Suprapubic skin (tissue), 4 donors: ENCODE measurements around the gene LMAN1L. TPM values are rescaled to one million over a fixed set of nuclear protein-coding genes. Genes with fewer than 3 reads are reported as not detected.

Experiments used
- DNase-seq, 2 donors: peaks; one replicate each; pipeline ENCODE4 v3.0.0-alpha.2; 2019; ENCODE audit warnings: low spot score in 2 of 2
- H3K27ac ChIP-seq: fragments of 200-600 bp; sonication (generic); one replicate; pipeline ENCODE4 v1.5.1; 2019
- H3K27me3 ChIP-seq: fragments of 200-600 bp; sonication (generic); one replicate; pipeline ENCODE4 v1.5.1; 2019
- H3K36me3 ChIP-seq: fragments of 200-600 bp; sonication (generic); one replicate; pipeline ENCODE4 v1.5.1; 2019
- H3K4me1 ChIP-seq: fragments of 200-600 bp; sonication (generic); one replicate; pipeline ENCODE4 v1.5.1; 2019
- H3K4me3 ChIP-seq: fragments of 200-600 bp; sonication (generic); one replicate; pipeline ENCODE4 v1.5.1; 2019; ENCODE audit warnings: mild to moderate bottlenecking
- H3K9me3 ChIP-seq: fragments of 200-600 bp; sonication (generic); one replicate; pipeline ENCODE4 v1.5.1; 2019
- CTCF ChIP-seq, 2 donors: fragments of 200-600 bp in 1 of 2; fragments of 450-650 bp in 1 of 2; sonication (generic) in 1 of 2; IDR thresholded peaks; one replicate each; pipeline ENCODE4 v1.5.1; 2016 to 2019; ENCODE audit warnings: antibody characterized with exemption in 2 of 2, mild to moderate bottlenecking in 1 of 2, moderate library complexity in 1 of 2
- EP300 ChIP-seq: sonication (generic); formaldehyde crosslinking; IDR thresholded peaks from one replicate; pipeline ENCODE4 v1.6.1; 2017; ENCODE audit warnings: antibody characterized with exemption
- POLR2A ChIP-seq, 2 donors: fragments of 450-650 bp; IDR thresholded peaks; one replicate each; pipeline ENCODE4 v1.6.1; 2017; ENCODE audit warnings: antibody characterized with exemption in 2 of 2, mild to moderate bottlenecking in 2 of 2, moderate library complexity in 2 of 2
- POLR2AphosphoS5 ChIP-seq, 3 donors: sonication (generic); formaldehyde crosslinking; IDR thresholded peaks; one replicate each; pipeline ENCODE4 v1.6.1; 2017; ENCODE audit warnings: antibody characterized with exemption in 3 of 3
- WGBS: methylation state at CpG from one replicate; pipeline ENCODE4 v1.1.5; 2018; 5-methylcytosine and 5-hydroxymethylcytosine counted together
- total RNA-seq, 4 donors: library from RNA; depleted of rRNA; stranded (reverse); fragments of >200 nt; gene quantifications; one replicate each; pipeline ENCODE4 v1.1.0, GENCODE V29; 2016

LMAN1L gene
- total RNA-seq, 4 donors from 2014 or later: 0.42 TPM; not detected in 3

- TF ChIP-seq EP300 (no peak), POLR2A (IDR thresholded peaks at IDR 0.05) (no peak), CTCF (IDR thresholded peaks at IDR 0.05) (no peak), POLR2AphosphoS5 (IDR thresholded peaks at IDR 0.05) (no peak)
- 41% methylated on average over 5 of the region's 7 CpGs for WGBS
- H3K36me3 ChIP-seq: no peaks in the 10 kb centered on the region
- H3K27me3 ChIP-seq: no peaks in the 10 kb centered on the region
- peak overlapping the region; percentile 0 for H3K4me3 ChIP-seq
- H3K9me3 ChIP-seq: no peaks in the 10 kb centered on the region
- no peak for DNase-seq
- peaks cover 93% of the 10 kb centered on the region for H3K4me1 ChIP-seq
- H3K27ac ChIP-seq: peak overlapping the region; percentile 71
Measured at GRCh38 chr15:74786551-74787165, 26.0 kb upstream of the LMAN1L start.

GRCh38 chr15:74787251-74788041 is 25.2 kb upstream of the LMAN1L start:
- TF ChIP-seq POLR2AphosphoS5 (IDR thresholded peaks at IDR 0.05) (no peak), CTCF (IDR thresholded peaks at IDR 0.05) (peak; percentile 9 to 39)
- H3K9me3 ChIP-seq: no peaks in the 10 kb centered on the region
- H3K27me3 ChIP-seq: no peaks in the 10 kb centered on the region
- H3K36me3 ChIP-seq: no peaks in the 10 kb centered on the region
- peak overlapping the region; percentile 71 for H3K27ac ChIP-seq
- 40% methylated on average over 11 of the region's 13 CpGs for WGBS
- peak overlapping the region; percentile 0 for H3K4me3 ChIP-seq
- H3K4me1 ChIP-seq: peaks cover 96% of the 10 kb centered on the region
- no peak for DNase-seq

- H3K9me3 ChIP-seq: no peaks in the 10 kb centered on the region
- no peak overlapping the region for H3K4me3 ChIP-seq
- 47% methylated on average over 7 of the region's 7 CpGs for WGBS
- no peak for DNase-seq
- peak overlapping the region; percentile 71 for H3K27ac ChIP-seq
- peaks cover 96% of the 10 kb centered on the region for H3K4me1 ChIP-seq
- no peak for TF ChIP-seq POLR2A (IDR thresholded peaks at IDR 0.05)
- no peak for TF ChIP-seq CTCF (IDR thresholded peaks at IDR 0.05)
- no peak for TF ChIP-seq EP300
- no peak for TF ChIP-seq POLR2AphosphoS5 (IDR thresholded peaks at IDR 0.05)
- H3K27me3 ChIP-seq: no peaks in the 10 kb centered on the region
- H3K36me3 ChIP-seq: no peaks in the 10 kb centered on the region
Measured at GRCh38 chr15:74788042-74788682, 24.5 kb upstream of the LMAN1L start.

- 61% methylated on average over 9 of the region's 9 CpGs for WGBS
- TF ChIP-seq POLR2A (IDR thresholded peaks at IDR 0.05): no peak
- TF ChIP-seq POLR2AphosphoS5 (IDR thresholded peaks at IDR 0.05): no peak
- no peak for TF ChIP-seq CTCF (IDR thresholded peaks at IDR 0.05)
- TF ChIP-seq EP300: no peak
- no peak for DNase-seq
- peaks cover 96% of the 10 kb centered on the region for H3K4me1 ChIP-seq
- no peaks in the 10 kb centered on the region for H3K9me3 ChIP-seq
- H3K4me3 ChIP-seq: peak overlapping the region; percentile 17
- H3K36me3 ChIP-seq: no peaks in the 10 kb centered on the region
- no peaks in the 10 kb centered on the region for H3K27me3 ChIP-seq
- H3K27ac ChIP-seq: peak overlapping the region; percentile 71
Measured at GRCh38 chr15:74788683-74789151, 23.9 kb upstream of the LMAN1L start.

- no peak for DNase-seq
- Histone ChIP-seq H3K27ac (peak overlapping the region; percentile 71), H3K9me3 (no peaks in the 10 kb centered on the region), H3K27me3 (no peaks in the 10 kb centered on the region), H3K4me3 (peak overlapping the region; percentile 17), H3K4me1 (peaks cover 96% of the 10 kb centered on the region), H3K36me3 (no peaks in the 10 kb centered on the region)
- no peak for TF ChIP-seq POLR2A (IDR thresholded peaks at IDR 0.05)
- no peak for TF ChIP-seq CTCF (IDR thresholded peaks at IDR 0.05)
- TF ChIP-seq EP300: no peak
- no peak for TF ChIP-seq POLR2AphosphoS5 (IDR thresholded peaks at IDR 0.05)
- WGBS: 38% methylated on average over 13 of the region's 14 CpGs
Measured at GRCh38 chr15:74789171-74789631, 23.4 kb upstream of the LMAN1L start.
